ENCODE results near the gene SWSAP1. TPM values are rescaled to one million over a fixed set of nuclear protein-coding genes. Genes with fewer than 3 reads are reported as not detected.

Gene SWSAP1
- total RNA-seq, 1 donor from 2014 or later: 4.5 TPM

DNA sequence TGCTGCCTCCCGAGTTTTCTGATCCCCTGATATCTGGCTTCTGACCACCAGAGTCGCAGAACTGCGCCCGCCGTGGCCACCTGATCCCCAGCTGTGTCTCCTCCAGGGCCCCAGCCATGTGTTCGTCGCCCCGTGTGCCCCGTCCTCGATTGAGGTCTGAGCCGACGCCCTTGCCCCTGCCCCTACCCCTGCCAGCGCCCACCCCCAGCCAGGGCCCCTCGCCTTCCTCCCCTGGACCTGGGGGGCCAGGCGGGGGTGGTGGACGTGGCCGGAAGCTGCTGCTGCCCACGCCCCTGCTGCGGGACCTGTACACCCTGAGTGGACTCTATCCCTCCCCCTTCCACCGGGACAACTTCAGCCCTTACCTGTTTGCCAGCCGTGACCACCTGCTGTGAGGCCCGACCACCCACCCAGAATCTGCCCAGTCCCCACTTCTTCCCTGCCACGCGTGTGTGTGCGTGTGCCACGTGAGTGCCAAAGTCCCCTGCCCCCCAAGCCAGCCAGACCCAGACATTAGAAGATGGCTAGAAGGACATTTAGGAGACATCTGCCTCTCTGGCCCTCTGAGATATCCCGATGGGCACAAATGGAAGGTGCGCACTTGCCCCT, 10.1 kb upstream of the SWSAP1 start:
- Histone ChIP-seq H3K4me1 (no peaks in the 10 kb centered on the region), H3K27ac (no peak overlapping the region), H3K36me3 (peaks cover 48 to 51% of the 10 kb centered on the region in 2 donors), H3K9me3 (no peaks in the 10 kb centered on the region), H3K27me3 (no peaks in the 10 kb centered on the region), H3K4me3 (no peak overlapping the region)
- DNase-seq (ENCODE audit: low spot score in 2 of 2): no peak
- TF ChIP-seq, protein P1, sequence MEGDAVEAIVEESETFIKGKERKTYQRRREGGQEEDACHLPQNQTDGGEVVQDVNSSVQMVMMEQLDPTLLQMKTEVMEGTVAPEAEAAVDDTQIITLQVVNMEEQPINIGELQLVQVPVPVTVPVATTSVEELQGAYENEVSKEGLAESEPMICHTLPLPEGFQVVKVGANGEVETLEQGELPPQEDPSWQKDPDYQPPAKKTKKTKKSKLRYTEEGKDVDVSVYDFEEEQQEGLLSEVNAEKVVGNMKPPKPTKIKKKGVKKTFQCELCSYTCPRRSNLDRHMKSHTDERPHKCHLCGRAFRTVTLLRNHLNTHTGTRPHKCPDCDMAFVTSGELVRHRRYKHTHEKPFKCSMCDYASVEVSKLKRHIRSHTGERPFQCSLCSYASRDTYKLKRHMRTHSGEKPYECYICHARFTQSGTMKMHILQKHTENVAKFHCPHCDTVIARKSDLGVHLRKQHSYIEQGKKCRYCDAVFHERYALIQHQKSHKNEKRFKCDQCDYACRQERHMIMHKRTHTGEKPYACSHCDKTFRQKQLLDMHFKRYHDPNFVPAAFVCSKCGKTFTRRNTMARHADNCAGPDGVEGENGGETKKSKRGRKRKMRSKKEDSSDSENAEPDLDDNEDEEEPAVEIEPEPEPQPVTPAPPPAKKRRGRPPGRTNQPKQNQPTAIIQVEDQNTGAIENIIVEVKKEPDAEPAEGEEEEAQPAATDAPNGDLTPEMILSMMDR (IDR thresholded peaks at IDR 0.05): no peak
- intact Hi-C loops (cut with DNase I): no loop called here

- Histone ChIP-seq H3K4me3 (no peak overlapping the region), H3K36me3 (peaks cover 42 to 46% of the 10 kb centered on the region in 2 donors), H3K9me3 (no peaks in the 10 kb centered on the region), H3K27ac (no peak overlapping the region), H3K4me1 (no peaks in the 10 kb centered on the region), H3K27me3 (no peaks in the 10 kb centered on the region)
- DNase-seq (ENCODE audit: low spot score in 2 of 2): no peak
- TF ChIP-seq, protein P1 (IDR thresholded peaks at IDR 0.05): no peak
- intact Hi-C loops (cut with DNase I): no loop called here
Observed at GRCh38 chr19:11364935-11365334, 9.5 kb upstream of the SWSAP1 start.

DNA sequence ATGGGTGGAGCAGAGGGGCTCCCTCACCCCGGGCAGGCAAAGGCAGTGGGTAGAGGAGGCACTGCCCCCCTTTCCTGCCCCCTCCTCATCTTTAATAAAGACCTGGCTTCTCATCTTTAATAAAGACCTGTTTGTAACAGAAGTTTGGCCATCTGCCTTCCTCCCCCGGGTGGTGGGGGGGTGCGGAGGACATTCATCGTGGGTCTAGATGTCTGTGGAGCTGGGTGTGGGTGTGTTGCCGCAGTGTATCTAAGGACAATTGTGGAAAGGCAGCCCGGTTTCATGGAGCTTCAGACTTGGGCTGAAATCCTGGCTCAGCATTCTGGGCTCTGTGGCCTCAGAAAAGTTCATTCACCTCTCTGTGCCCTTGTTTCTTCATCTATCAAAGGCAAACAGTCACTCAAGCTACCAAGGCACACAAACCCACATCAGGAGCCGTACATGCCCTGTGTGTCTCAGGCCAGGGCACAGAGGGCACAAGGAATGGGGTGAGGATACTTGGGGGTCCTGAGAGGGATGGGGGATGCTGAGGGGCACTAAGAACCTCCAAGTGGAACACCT, 8.8 kb upstream of the SWSAP1 start:
- DNase-seq (ENCODE audit: low spot score in 2 of 2): no peak
- intact Hi-C loops (cut with DNase I): no loop called here
- H3K27me3 ChIP-seq: no peaks in the 10 kb centered on the region
- H3K36me3 ChIP-seq: peaks cover 41 to 46% of the 10 kb centered on the region in 2 donors
- no peaks in the 10 kb centered on the region for H3K4me1 ChIP-seq
- H3K27ac ChIP-seq: no peak overlapping the region
- H3K4me3 ChIP-seq: no peak overlapping the region
- TF ChIP-seq, protein P1 (IDR thresholded peaks at IDR 0.05): no peak
- H3K9me3 ChIP-seq: no peaks in the 10 kb centered on the region

- Histone ChIP-seq H3K27ac (no peak overlapping the region), H3K36me3 (peaks cover 26 to 29% of the 10 kb centered on the region in 2 donors), H3K27me3 (no peaks in the 10 kb centered on the region), H3K4me1 (no peaks in the 10 kb centered on the region), H3K9me3 (no peaks in the 10 kb centered on the region), H3K4me3 (no peak overlapping the region)
- intact Hi-C loops (cut with DNase I): no loop called here
- TF ChIP-seq, protein P1 (IDR thresholded peaks at IDR 0.05): no peak
- DNase-seq (ENCODE audit: low spot score in 2 of 2): no peak
Observed at GRCh38 chr19:11367528-11367927, 6.9 kb upstream of the SWSAP1 start.

- H3K27ac ChIP-seq: no peak overlapping the region
- H3K27me3 ChIP-seq: no peaks in the 10 kb centered on the region
- no peak overlapping the region for H3K4me3 ChIP-seq
- peaks cover 0 to under 1% of the 10 kb centered on the region in 2 donors for H3K36me3 ChIP-seq
- peaks cover 0 to 6% of the 10 kb centered on the region in 2 donors for H3K4me1 ChIP-seq
- no peak for DNase-seq (ENCODE audit: low spot score in 2 of 2)
- TF ChIP-seq, protein P1 (IDR thresholded peaks at IDR 0.05): no peak
- intact Hi-C loops (cut with DNase I): no loop called here
- H3K9me3 ChIP-seq: no peaks in the 10 kb centered on the region
Observed at GRCh38 chr19:11370744-11371143, 3.7 kb upstream of the SWSAP1 start.
